HepG2 (cell line): ENCODE results near the gene SMTN. TPM values are rescaled to one million over a fixed set of nuclear protein-coding genes. Genes with fewer than 3 reads are reported as not detected.
A peak's percentile ranks its signal among the peaks of the same experiment; 100 is the strongest.

ENCODE experiments used
- ARID2 ChIP-seq: sonication (generic); formaldehyde crosslinking; IDR thresholded peaks from 2 replicates; pipeline ENCODE4 v1.8.1; 2022; ENCODE audit warnings: mild to moderate bottlenecking, missing genetic modification reagents, borderline replicate concordance
- BORCS8-MEF2B ChIP-seq: sonication (generic); formaldehyde crosslinking; IDR thresholded peaks from 2 replicates; pipeline ENCODE4 v1.8.0; 2022; ENCODE audit warnings: mild to moderate bottlenecking, missing genetic modification reagents
- CAMTA2 ChIP-seq: sonication (generic); formaldehyde crosslinking; IDR thresholded peaks from 2 replicates; pipeline ENCODE4 v1.4.0; 2020; ENCODE audit warnings: mild to moderate bottlenecking, missing genetic modification reagents, borderline replicate concordance
- FOXP4 ChIP-seq: sonication (generic); formaldehyde crosslinking; IDR thresholded peaks from 2 replicates; pipeline ENCODE4 v1.4.0; 2020; ENCODE audit warnings: missing genetic modification reagents
- HMGXB3 ChIP-seq: sonication (generic); formaldehyde crosslinking; IDR thresholded peaks from 2 replicates; pipeline ENCODE4 v1.4.0; 2020; ENCODE audit warnings: missing genetic modification reagents, borderline replicate concordance
- IRX3 ChIP-seq: sonication (generic); formaldehyde crosslinking; IDR thresholded peaks from 2 replicates; pipeline ENCODE4 v1.8.1; 2023; ENCODE audit warnings: mild to moderate bottlenecking, low read depth, missing genetic modification reagents, borderline replicate concordance
- RFX3 ChIP-seq: IDR thresholded peaks from 2 replicates; pipeline ENCODE4 v1.6.1; 2016; ENCODE audit warnings: missing biosample characterization, missing genetic modification reagents
- RFXANK ChIP-seq: IDR thresholded peaks from 2 replicates; pipeline ENCODE4 v1.6.1; 2016
- SRF ChIP-seq: IDR thresholded peaks from 2 replicates; pipeline ENCODE4 v1.6.1; 2011; ENCODE audit warnings: mild to moderate bottlenecking, low read depth, low read length, moderate library complexity
- THAP8 ChIP-seq: sonication (generic); formaldehyde crosslinking; IDR thresholded peaks from 2 replicates; pipeline ENCODE4 v1.5.1; 2020; ENCODE audit warnings: missing genetic modification reagents, mild to moderate bottlenecking, borderline replicate concordance
- THRA ChIP-seq: sonication (generic); formaldehyde crosslinking; IDR thresholded peaks from 2 replicates; pipeline ENCODE4 v1.4.0; 2020; ENCODE audit warnings: missing genetic modification reagents, borderline replicate concordance
- ZBTB10 ChIP-seq: sonication (generic); formaldehyde crosslinking; IDR thresholded peaks from 2 replicates; pipeline ENCODE4 v1.4.0; 2020; ENCODE audit warnings: missing genetic modification reagents, borderline replicate concordance
- ZKSCAN1 ChIP-seq: fragments of 150-350 bp; IDR thresholded peaks from 2 replicates; pipeline ENCODE4 v1.6.1; 2014; ENCODE audit warnings: low read length
- ZNF281 ChIP-seq: sonication (generic); formaldehyde crosslinking; IDR thresholded peaks from 2 replicates; pipeline ENCODE4 v1.4.0; 2020; ENCODE audit warnings: missing genetic modification reagents, borderline replicate concordance
- polyA plus RNA-seq, 8 experiments: library from polyadenylated mRNA; depleted of rRNA in 3 of 8; stranded (reverse) in 7 of 8; unstranded in 1 of 8; fragments of >200 nt; fragmentation: Illumina TruSeq in 4 of 8; extraction: Trizol in 4 of 8; gene quantifications; 2 replicates each; pipeline versions ENCODE4 v1.2.1 to v1.2.3, GENCODE V29; 2011 to 2016; ENCODE audit warnings: low read depth in 4 of 8, missing spikeins in 1 of 8, mixed read lengths in 1 of 8; ENCODE audit not compliant: insufficient read depth in 1 of 8
- total RNA-seq, 5 experiments: library from RNA; depleted of rRNA; stranded (reverse); fragments of >200 nt; fragmentation: Illumina TruSeq; extraction: Trizol; gene quantifications; 2 replicates each; pipeline ENCODE4 v1.2.3, GENCODE V29; 2016; ENCODE audit warnings: low read depth in 1 of 5

Gene SMTN
- total and polyA plus RNA-seq, 2 of the 13 experiments (the other 11 are each of a cell fraction or from before 2014, with no cell fraction given) = 14.7 to 26.1 TPM

GRCh38 chr22:31055635-31056159, 25.4 kb upstream of the SMTN start (continued):
- TF ChIP-seq THRA = peak; percentile 73; the same call in 1 of the 2 replicates
- 0 out of 2 replicates have a peak, but pooled peaks have one; percentile 20 for TF ChIP-seq ZBTB10
- peak; percentile 65; the same call in 1 of the 2 replicates for TF ChIP-seq HMGXB3
- no peak for TF ChIP-seq ARID2 (CRISPR knock-in tag)
- 0 out of 2 replicates have a peak, but pooled peaks have one; percentile 72 for TF ChIP-seq BORCS8-MEF2B
- no peak for TF ChIP-seq IRX3 (CRISPR knock-in tag)
- no peak for TF ChIP-seq SRF
- no peak for TF ChIP-seq THAP8 (CRISPR knock-in tag)
- 0 out of 2 replicates have a peak, but pooled peaks have one; percentile 43 for TF ChIP-seq ZNF281
- no peak for TF ChIP-seq ZKSCAN1
- TF ChIP-seq FOXP4 (CRISPR knock-in tag) = peak; percentile 98
- TF ChIP-seq RFX3 (CRISPR knock-in tag) = no peak
- peak; percentile 51; the same call in 1 of the 2 replicates for TF ChIP-seq RFXANK (CRISPR knock-in tag)
- TF ChIP-seq CAMTA2 (CRISPR knock-in tag) = no peak
